C4-2B (cell line): ENCODE data around the gene CELSR1.

Experiments used
- ZFX ChIP-seq: fragments of 450-650 bp; IDR thresholded peaks from 2 replicates; pipeline ENCODE4 v1.6.1; 2017
- TF ChIP-seq, protein P1 (sequence below): fragments of 450-650 bp; conservative IDR thresholded peaks from 2 replicates; pipeline ENCODE4 v1.5.1; 2017; ENCODE audit warnings: mild to moderate bottlenecking

DNA sequence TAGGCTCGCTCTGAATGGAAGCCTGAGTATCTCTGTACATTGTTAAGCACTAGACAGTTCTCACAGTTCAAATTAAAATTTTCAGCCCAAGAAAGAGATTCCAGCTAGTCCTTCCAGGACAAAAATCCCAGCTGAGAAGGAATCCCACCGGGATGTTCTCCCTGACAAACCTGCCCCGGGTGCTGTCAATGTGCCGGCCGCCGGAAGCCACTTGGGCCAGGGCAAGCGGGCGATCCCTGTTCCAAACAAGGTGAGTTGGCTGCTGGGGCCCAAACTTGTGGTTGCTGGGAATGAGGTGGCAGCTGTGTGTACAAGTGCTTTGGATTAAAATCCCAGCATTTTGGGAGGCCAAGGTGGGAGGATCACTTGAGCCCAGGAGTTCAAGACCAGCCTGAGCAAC, 225.4 kb downstream of the CELSR1 start:
- TF ChIP-seq, protein P1, sequence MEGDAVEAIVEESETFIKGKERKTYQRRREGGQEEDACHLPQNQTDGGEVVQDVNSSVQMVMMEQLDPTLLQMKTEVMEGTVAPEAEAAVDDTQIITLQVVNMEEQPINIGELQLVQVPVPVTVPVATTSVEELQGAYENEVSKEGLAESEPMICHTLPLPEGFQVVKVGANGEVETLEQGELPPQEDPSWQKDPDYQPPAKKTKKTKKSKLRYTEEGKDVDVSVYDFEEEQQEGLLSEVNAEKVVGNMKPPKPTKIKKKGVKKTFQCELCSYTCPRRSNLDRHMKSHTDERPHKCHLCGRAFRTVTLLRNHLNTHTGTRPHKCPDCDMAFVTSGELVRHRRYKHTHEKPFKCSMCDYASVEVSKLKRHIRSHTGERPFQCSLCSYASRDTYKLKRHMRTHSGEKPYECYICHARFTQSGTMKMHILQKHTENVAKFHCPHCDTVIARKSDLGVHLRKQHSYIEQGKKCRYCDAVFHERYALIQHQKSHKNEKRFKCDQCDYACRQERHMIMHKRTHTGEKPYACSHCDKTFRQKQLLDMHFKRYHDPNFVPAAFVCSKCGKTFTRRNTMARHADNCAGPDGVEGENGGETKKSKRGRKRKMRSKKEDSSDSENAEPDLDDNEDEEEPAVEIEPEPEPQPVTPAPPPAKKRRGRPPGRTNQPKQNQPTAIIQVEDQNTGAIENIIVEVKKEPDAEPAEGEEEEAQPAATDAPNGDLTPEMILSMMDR = no peak
- TF ChIP-seq ZFX = no peak
